ENCODE results near the gene NOP9.

NOP9 gene

GRCh38 chr14:24313913-24314312 is 14.3 kb downstream of the NOP9 start:
- no peak for DNase-seq (ENCODE audit: low read depth)
- no peak overlapping the region for H3K4me3 ChIP-seq (ENCODE audit: low read depth, low read length)
- TF ChIP-seq CTCF (IDR thresholded peaks at IDR 0.05; ENCODE audit: low read depth, low read length, missing control alignments), result no peak
- in situ Hi-C loops (cut with HindIII; ENCODE audit: low sequenced_read_pairs), result no loop called here

- no peak for TF ChIP-seq CTCF (IDR thresholded peaks at IDR 0.05; ENCODE audit: low read depth, low read length, missing control alignments)
- DNase-seq (ENCODE audit: low read depth), result no peak
- in situ Hi-C loops (cut with HindIII; ENCODE audit: low sequenced_read_pairs), result no loop called here
- no peak overlapping the region for H3K4me3 ChIP-seq (ENCODE audit: low read depth, low read length)
These were observed 14.9 kb downstream of the NOP9 start for GRCh38 chr14:24314377-24315193.

GRCh38 chr14:24315243-24315806 is 15.7 kb downstream of the NOP9 start:
- in situ Hi-C loops (cut with HindIII; ENCODE audit: low sequenced_read_pairs), result no loop called here
- DNase-seq (ENCODE audit: low read depth), result no peak
- no peak for TF ChIP-seq CTCF (IDR thresholded peaks at IDR 0.05; ENCODE audit: low read depth, low read length, missing control alignments)
- no peak overlapping the region for H3K4me3 ChIP-seq (ENCODE audit: low read depth, low read length)

- no peak for TF ChIP-seq CTCF (IDR thresholded peaks at IDR 0.05; ENCODE audit: low read depth, low read length, missing control alignments)
- in situ Hi-C loops (cut with HindIII; ENCODE audit: low sequenced_read_pairs), result no loop called here
These were observed 16.4 kb downstream of the NOP9 start for GRCh38 chr14:24315807-24316596.

GRCh38 chr14:24316597-24316950 is 16.9 kb downstream of the NOP9 start:
- no peak for TF ChIP-seq CTCF (IDR thresholded peaks at IDR 0.05; ENCODE audit: low read depth, low read length, missing control alignments)
- DNase-seq (ENCODE audit: low read depth), result no peak
- H3K4me3 ChIP-seq (ENCODE audit: low read depth, low read length), result no peak overlapping the region
- in situ Hi-C loops (cut with HindIII; ENCODE audit: low sequenced_read_pairs), result no loop called here

More at GRCh38 chr14:24315807-24316596, 16.4 kb downstream of the NOP9 start:
- DNase-seq (ENCODE audit: low read depth), result no peak
- H3K4me3 ChIP-seq (ENCODE audit: low read depth, low read length), result no peak overlapping the region

GRCh38 chr14:24317141-24317928 is 17.7 kb downstream of the NOP9 start:
- DNase-seq (ENCODE audit: low read depth), result no peak
- in situ Hi-C loops (cut with HindIII; ENCODE audit: low sequenced_read_pairs), result no loop called here

More at GRCh38 chr14:24317141-24317928, 17.7 kb downstream of the NOP9 start:
- H3K4me3 ChIP-seq (ENCODE audit: low read depth, low read length), result no peak overlapping the region
- TF ChIP-seq CTCF (IDR thresholded peaks at IDR 0.05; ENCODE audit: low read depth, low read length, missing control alignments), result no peak

Data from astrocyte of the cerebellum (primary cell).